Measurements from ENCODE around the gene SYNDIG1. TPM values are rescaled to one million over a fixed set of nuclear protein-coding genes. Genes with fewer than 3 reads are reported as not detected.

Gene SYNDIG1
- total RNA-seq, 1 experiment from 2014 or later: 17.9 TPM

DNA sequence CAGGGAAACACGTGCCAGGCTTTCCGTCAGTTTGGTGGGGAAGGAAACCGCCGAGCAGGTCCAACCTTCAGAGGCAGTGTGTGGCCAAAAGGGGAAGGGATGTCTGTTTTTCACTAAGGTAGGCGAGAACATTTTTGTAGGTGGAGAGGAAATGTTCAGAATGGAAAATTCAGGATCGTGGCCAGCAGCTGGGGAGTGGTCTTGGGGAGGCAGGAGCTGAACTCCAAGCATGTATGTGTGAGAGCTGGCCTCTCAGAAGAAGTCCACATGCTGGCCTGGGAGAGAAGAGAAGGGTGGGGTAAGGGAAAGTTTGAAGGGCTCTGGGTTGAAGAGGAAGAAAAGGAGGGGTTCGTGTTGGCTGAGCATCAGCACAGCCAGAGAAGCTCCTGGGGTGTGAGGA lies 74.9 kb downstream of the SYNDIG1 start:
- ChIA-PET POLR2A (ENCODE audit: low non-redundant PET) (no interaction called here), CTCF (no interaction called here)
- intact Hi-C loops (cut with micrococcal nuclease; ENCODE audit: unreplicated experiment): no loop called here
- no TSS peak for BruUV-seq (replicated peaks)
- H3K36me3 ChIP-seq (ENCODE audit: insufficient read depth, low read length, poor library complexity, severe bottlenecking): no peaks in the 10 kb centered on the region
- no peak for DNase-seq (ENCODE audit: low spot score)
- no peaks in the 10 kb centered on the region for H3K4me1 ChIP-seq (ENCODE audit: insufficient read depth, low read length, poor library complexity, severe bottlenecking)
- H3K27me3 ChIP-seq (replicated peaks; ENCODE audit: insufficient read depth, low read depth, low read length, poor library complexity): no peaks in the 10 kb centered on the region
- H3K9me3 ChIP-seq (ENCODE audit: low read depth, low read length, poor library complexity, severe bottlenecking): no peaks in the 10 kb centered on the region
- no peak for TF ChIP-seq EZH2 (IDR thresholded peaks at IDR 0.05; ENCODE audit: borderline replicate concordance, low read depth, low read length, poor library complexity, severe bottlenecking)
- TF ChIP-seq, protein P1, sequence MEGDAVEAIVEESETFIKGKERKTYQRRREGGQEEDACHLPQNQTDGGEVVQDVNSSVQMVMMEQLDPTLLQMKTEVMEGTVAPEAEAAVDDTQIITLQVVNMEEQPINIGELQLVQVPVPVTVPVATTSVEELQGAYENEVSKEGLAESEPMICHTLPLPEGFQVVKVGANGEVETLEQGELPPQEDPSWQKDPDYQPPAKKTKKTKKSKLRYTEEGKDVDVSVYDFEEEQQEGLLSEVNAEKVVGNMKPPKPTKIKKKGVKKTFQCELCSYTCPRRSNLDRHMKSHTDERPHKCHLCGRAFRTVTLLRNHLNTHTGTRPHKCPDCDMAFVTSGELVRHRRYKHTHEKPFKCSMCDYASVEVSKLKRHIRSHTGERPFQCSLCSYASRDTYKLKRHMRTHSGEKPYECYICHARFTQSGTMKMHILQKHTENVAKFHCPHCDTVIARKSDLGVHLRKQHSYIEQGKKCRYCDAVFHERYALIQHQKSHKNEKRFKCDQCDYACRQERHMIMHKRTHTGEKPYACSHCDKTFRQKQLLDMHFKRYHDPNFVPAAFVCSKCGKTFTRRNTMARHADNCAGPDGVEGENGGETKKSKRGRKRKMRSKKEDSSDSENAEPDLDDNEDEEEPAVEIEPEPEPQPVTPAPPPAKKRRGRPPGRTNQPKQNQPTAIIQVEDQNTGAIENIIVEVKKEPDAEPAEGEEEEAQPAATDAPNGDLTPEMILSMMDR (conservative IDR thresholded peaks at IDR 0.05; ENCODE audit: low read depth, low read length): no peak
- H3K27ac ChIP-seq (ENCODE audit: low read depth, low read length, poor library complexity, severe bottlenecking): no peak overlapping the region
- H3K4me3 ChIP-seq (ENCODE audit: low read depth, low read length, poor library complexity, severe bottlenecking): no peak overlapping the region

DNA sequence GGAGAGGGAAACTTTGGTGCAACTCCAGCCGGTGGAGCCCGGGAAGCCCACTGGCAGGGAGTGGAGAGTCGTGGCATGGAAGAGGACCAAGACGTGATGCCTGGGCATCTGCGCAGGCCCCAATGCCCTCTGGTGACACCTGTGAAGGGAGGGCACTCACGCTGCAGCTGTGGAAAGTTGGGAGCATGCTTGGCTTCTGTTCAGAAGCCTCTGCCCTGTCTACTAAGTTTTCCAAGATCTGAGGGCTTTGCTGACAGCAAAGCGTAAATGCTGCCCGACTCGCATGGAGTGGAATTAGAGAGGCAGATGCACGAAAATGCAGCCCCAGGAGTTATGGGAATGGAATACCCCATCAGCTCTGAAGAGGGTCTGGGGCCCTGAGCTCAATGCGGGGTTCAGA lies 75.7 kb downstream of the SYNDIG1 start:
- H3K27me3 ChIP-seq (replicated peaks; ENCODE audit: insufficient read depth, low read depth, low read length, poor library complexity): no peaks in the 10 kb centered on the region
- H3K9me3 ChIP-seq (ENCODE audit: low read depth, low read length, poor library complexity, severe bottlenecking): no peaks in the 10 kb centered on the region
- H3K4me3 ChIP-seq (ENCODE audit: low read depth, low read length, poor library complexity, severe bottlenecking): no peak overlapping the region
- DNase-seq (ENCODE audit: low spot score): no peak
- intact Hi-C loops (cut with micrococcal nuclease; ENCODE audit: unreplicated experiment): no loop called here
- H3K27ac ChIP-seq (ENCODE audit: low read depth, low read length, poor library complexity, severe bottlenecking): no peak overlapping the region
- POLR2A ChIA-PET (ENCODE audit: low non-redundant PET): no interaction called here
- CTCF ChIA-PET: no interaction called here
- BruUV-seq (replicated peaks): no TSS peak
- H3K36me3 ChIP-seq (ENCODE audit: insufficient read depth, low read length, poor library complexity, severe bottlenecking): no peaks in the 10 kb centered on the region
- H3K4me1 ChIP-seq (ENCODE audit: insufficient read depth, low read length, poor library complexity, severe bottlenecking): no peaks in the 10 kb centered on the region
- TF ChIP-seq EZH2 (IDR thresholded peaks at IDR 0.05; ENCODE audit: borderline replicate concordance, low read depth, low read length, poor library complexity, severe bottlenecking): no peak
- TF ChIP-seq, protein P1 (conservative IDR thresholded peaks at IDR 0.05; ENCODE audit: low read depth, low read length): no peak

DNA sequence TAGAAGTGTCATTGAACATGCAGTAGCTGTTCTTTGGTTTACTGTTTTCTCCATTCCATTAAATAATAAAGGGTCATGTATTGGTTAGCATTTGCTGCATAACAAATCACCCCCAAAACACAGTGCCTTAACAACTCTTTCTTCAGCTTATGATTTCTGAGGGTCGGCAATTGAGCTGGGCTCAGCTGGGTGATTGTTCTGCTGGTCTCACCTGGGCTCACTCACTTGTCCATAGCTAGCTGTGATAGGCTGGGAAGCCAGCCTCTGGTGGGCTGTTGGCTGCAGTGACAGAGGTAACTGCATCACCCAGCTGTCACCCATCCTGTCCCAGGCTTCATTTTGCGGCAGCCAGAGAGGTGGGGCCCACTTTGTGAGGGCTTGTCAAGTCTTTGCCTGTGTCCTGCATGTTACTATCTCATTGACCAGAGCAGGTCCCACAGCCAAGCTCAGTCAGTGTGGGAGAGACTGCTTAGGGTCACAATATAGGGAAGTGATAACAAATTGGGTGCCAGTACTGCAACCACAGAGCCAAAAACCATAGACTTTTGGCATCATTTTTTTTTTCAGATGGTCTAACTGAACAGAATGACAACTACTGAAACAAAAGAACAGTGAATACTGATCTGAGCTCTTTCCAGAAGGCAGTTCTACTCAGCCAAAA lies 76.9 kb downstream of the SYNDIG1 start:
- intact Hi-C loops (cut with micrococcal nuclease; ENCODE audit: unreplicated experiment): no loop called here
- H3K36me3 ChIP-seq (ENCODE audit: insufficient read depth, low read length, poor library complexity, severe bottlenecking): no peaks in the 10 kb centered on the region
- ChIA-PET CTCF (no interaction called here), POLR2A (ENCODE audit: low non-redundant PET) (interaction anchor here (0.7 kb wide), 1 partner anchor 22 kb away, joined by 3 read pairs; no protein-coding TSS in a partner anchor)
- H3K27ac ChIP-seq (ENCODE audit: low read depth, low read length, poor library complexity, severe bottlenecking): no peak overlapping the region
- no TSS peak for BruUV-seq (replicated peaks)
- no peak overlapping the region for H3K4me3 ChIP-seq (ENCODE audit: low read depth, low read length, poor library complexity, severe bottlenecking)
- H3K9me3 ChIP-seq (ENCODE audit: low read depth, low read length, poor library complexity, severe bottlenecking): no peaks in the 10 kb centered on the region
- no peaks in the 10 kb centered on the region for H3K4me1 ChIP-seq (ENCODE audit: insufficient read depth, low read length, poor library complexity, severe bottlenecking)
- DNase-seq (ENCODE audit: low spot score): no peak
- no peak for TF ChIP-seq EZH2 (IDR thresholded peaks at IDR 0.05; ENCODE audit: borderline replicate concordance, low read depth, low read length, poor library complexity, severe bottlenecking)
- TF ChIP-seq, protein P1 (conservative IDR thresholded peaks at IDR 0.05; ENCODE audit: low read depth, low read length): no peak
- no peaks in the 10 kb centered on the region for H3K27me3 ChIP-seq (replicated peaks; ENCODE audit: insufficient read depth, low read depth, low read length, poor library complexity)

All from A673 (cell line).